Spleen (tissue), 11 donors: ENCODE data around the gene ITGBL1. TPM values are rescaled to one million over a fixed set of nuclear protein-coding genes. Genes with fewer than 3 reads are reported as not detected.

Experiments
- DNase-seq: peaks from one replicate; pipeline ENCODE4 v3.0.0-alpha.2; 2020
- H3K27ac ChIP-seq, 8 donors: fragments of 200-600 bp; sonication (generic) in 7 of 8; 1 replicate in 4 of 8; 2 replicates in 4 of 8; pipeline versions ENCODE4 v1.5.0 to v1.8.0; 2016 to 2021; ENCODE audit warnings: inconsistent platforms in 4 of 8, mild to moderate bottlenecking in 4 of 8, moderate library complexity in 1 of 8
- H3K27me3 ChIP-seq, 7 donors: fragments of 200-600 bp; sonication (generic) in 6 of 7; replicated peaks in 1 of 7; 1 replicate in 4 of 7; 2 replicates in 3 of 7; pipeline versions ENCODE4 v1.5.0 to v1.8.0; 2016 to 2021; ENCODE audit warnings: inconsistent platforms in 3 of 7, mild to moderate bottlenecking in 1 of 7
- H3K36me3 ChIP-seq, 6 donors: fragments of 200-600 bp; sonication (generic) in 5 of 6; 1 replicate in 4 of 6; 2 replicates in 2 of 6; pipeline versions ENCODE4 v1.5.0 to v1.8.0; 2016 to 2021; ENCODE audit warnings: inconsistent platforms in 2 of 6
- H3K4me1 ChIP-seq, 6 donors: fragments of 200-600 bp; sonication (generic) in 5 of 6; 1 replicate in 3 of 6; 2 replicates in 3 of 6; pipeline versions ENCODE4 v1.5.0 to v1.8.0; 2016 to 2021; ENCODE audit warnings: inconsistent platforms in 3 of 6
- H3K4me3 ChIP-seq, 8 donors: fragments of 200-600 bp; sonication (generic) in 7 of 8; 1 replicate in 4 of 8; 2 replicates in 4 of 8; pipeline versions ENCODE4 v1.5.0 to v1.8.0; 2016 to 2021; ENCODE audit warnings: inconsistent platforms in 4 of 8, mild to moderate bottlenecking in 4 of 8, moderate library complexity in 2 of 8
- H3K9me3 ChIP-seq, 8 donors: fragments of 200-600 bp; sonication (generic) in 7 of 8; 1 replicate in 4 of 8; 2 replicates in 4 of 8; pipeline versions ENCODE4 v1.5.0 to v1.8.0; 2016 to 2021; ENCODE audit warnings: inconsistent platforms in 4 of 8
- POLR2A ChIP-seq, 3 donors: fragments of 450-650 bp; IDR thresholded peaks; one replicate each; pipeline ENCODE4 v1.5.1; 2017; ENCODE audit warnings: antibody characterized with exemption in 3 of 3, mild to moderate bottlenecking in 1 of 3
- POLR2AphosphoS5 ChIP-seq, 3 donors: sonication (generic); formaldehyde crosslinking; IDR thresholded peaks; one replicate each; pipeline ENCODE4 v1.5.1; 2017; ENCODE audit warnings: antibody characterized with exemption in 3 of 3
- WGBS, 5 donors: extraction: QIAGEN DNeasy Blood & Tissue Kit in 3 of 5; methylation state at CpG; one replicate each; pipeline versions ENCODE4 v1.1.5 to v1.1.7; 2013 to 2018; 5-methylcytosine and 5-hydroxymethylcytosine counted together
- intact Hi-C: fragments of 100-400 bp; cut with DNase I; formaldehyde crosslinking; loops from one replicate; pipeline ENCODE4 v1.15.0; 2023; ENCODE audit warnings: low total_unique reads
- polyA plus RNA-seq, 3 donors: library from polyadenylated mRNA; stranded (reverse); fragments of 200-250 nt; gene quantifications; one replicate each; pipeline ENCODE4 v1.2.1, GENCODE V29; 2013
- total RNA-seq, 7 donors: library from RNA; depleted of rRNA in 3 of 7; stranded (reverse); fragments of >200 nt in 3 of 7; fragmentation: NEBNext Ultra II Directional in 4 of 7; extraction: Animal tissue kit (Norgen Biotek cat#: 25700) in 4 of 7; gene quantifications; one replicate each; pipeline versions ENCODE4 v1.1.0 to v1.2.1, GENCODE V29; 2016 to 2021
- TF ChIP-seq, protein P1 (sequence below), 11 experiments: fragments of 200-600 bp in 7 of 11; fragments of 450-650 bp in 4 of 11; sonication (generic) in 4 of 11; IDR thresholded peaks in 8 of 11; conservative IDR thresholded peaks in 3 of 11; 1 replicate in 7 of 11; 2 replicates in 4 of 11; pipeline versions ENCODE4 v1.4.0 to v1.8.0; 2016 to 2021; ENCODE audit warnings: antibody characterized with exemption in 11 of 11, inconsistent platforms in 4 of 11, mild to moderate bottlenecking in 1 of 11
- donor health status: healthy with polysubstance abuse.
- donor health status: DM: no; HTN: no; CAD: no; lungs with moderate emphysema.
- donor health status: DM: no; HTN: no; CAD: no.
- donor health status: Bipolar disorder and iron deficiency.
- donor health status: healthy.
- donor health status: DM: no; HTN: no; CAD: no.
- donor health status: DM: yes; HTN: yes; CAD: no.

The ITGBL1 gene
- total and polyA plus RNA-seq, 10 donors: 0.48 to 1.6 (median 0.97) TPM; not detected in 1

DNA sequence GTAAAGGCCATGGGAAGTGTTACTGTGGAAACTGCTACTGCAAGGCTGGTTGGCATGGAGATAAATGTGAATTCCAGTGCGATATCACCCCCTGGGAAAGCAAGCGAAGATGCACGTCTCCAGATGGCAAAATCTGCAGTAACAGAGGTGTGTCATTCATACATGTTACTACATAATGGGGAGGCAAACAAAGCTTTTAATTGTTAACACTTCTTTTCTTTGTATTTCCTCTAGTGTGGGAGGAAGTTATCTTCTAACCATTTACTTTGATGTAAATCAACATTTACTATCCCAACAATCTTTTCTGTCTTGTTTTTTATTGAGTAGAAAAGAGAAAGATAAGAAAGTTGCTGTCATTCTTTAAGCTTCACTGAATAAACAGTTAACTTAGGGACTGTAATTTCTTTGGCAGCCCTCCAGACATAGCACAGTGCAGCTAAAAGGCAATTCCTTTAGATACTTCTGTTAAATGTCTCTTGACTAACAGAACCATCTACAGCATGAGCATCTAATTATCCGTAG is 126.9 kb downstream of the ITGBL1 start:
- 52 to 64% (median 63%) methylated on average over 4 of the region's 4 CpGs for WGBS, 5 donors
- no peak overlapping the region for H3K27ac ChIP-seq
- intact Hi-C loops: no loop called here
- no peak overlapping the region for H3K4me3 ChIP-seq
- TF ChIP-seq POLR2A (IDR thresholded peaks at IDR 0.05): no peak
- TF ChIP-seq, protein P1, sequence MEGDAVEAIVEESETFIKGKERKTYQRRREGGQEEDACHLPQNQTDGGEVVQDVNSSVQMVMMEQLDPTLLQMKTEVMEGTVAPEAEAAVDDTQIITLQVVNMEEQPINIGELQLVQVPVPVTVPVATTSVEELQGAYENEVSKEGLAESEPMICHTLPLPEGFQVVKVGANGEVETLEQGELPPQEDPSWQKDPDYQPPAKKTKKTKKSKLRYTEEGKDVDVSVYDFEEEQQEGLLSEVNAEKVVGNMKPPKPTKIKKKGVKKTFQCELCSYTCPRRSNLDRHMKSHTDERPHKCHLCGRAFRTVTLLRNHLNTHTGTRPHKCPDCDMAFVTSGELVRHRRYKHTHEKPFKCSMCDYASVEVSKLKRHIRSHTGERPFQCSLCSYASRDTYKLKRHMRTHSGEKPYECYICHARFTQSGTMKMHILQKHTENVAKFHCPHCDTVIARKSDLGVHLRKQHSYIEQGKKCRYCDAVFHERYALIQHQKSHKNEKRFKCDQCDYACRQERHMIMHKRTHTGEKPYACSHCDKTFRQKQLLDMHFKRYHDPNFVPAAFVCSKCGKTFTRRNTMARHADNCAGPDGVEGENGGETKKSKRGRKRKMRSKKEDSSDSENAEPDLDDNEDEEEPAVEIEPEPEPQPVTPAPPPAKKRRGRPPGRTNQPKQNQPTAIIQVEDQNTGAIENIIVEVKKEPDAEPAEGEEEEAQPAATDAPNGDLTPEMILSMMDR (IDR thresholded peaks at IDR 0.05 in 8 of 11, conservative IDR thresholded peaks at IDR 0.05 in 3 of 11): no peak
- TF ChIP-seq POLR2AphosphoS5 (IDR thresholded peaks at IDR 0.05): no peak
- no peaks in the 10 kb centered on the region for H3K36me3 ChIP-seq
- no peak for DNase-seq
- no peaks in the 10 kb centered on the region for H3K27me3 ChIP-seq
- H3K4me1 ChIP-seq: no peaks in the 10 kb centered on the region
- no peaks in the 10 kb centered on the region for H3K9me3 ChIP-seq

DNA sequence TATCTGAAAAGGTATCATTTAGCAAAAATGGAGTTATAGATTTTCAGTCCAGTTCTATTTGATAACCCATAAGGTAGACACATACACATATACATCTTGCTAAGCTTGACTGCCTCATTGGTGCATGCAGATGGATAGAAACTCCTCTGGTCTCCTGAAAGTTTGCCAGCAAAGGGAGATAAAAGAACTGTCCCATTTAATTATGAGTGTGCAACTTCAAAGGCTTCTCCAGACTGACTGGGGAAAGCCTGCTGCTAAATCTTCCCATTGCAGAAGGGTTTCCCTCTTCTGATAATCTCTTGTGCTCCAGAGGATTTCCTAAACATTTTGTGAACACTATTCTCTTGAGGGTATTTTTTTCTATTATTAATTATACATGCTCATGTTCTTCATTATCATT is 131.9 kb downstream of the ITGBL1 start:
- H3K9me3 ChIP-seq: no peaks in the 10 kb centered on the region
- no peaks in the 10 kb centered on the region for H3K4me1 ChIP-seq
- no peak overlapping the region for H3K27ac ChIP-seq
- no peaks in the 10 kb centered on the region for H3K36me3 ChIP-seq
- no peak for DNase-seq
- intact Hi-C loops: no loop called here
- H3K4me3 ChIP-seq: no peak overlapping the region
- TF ChIP-seq POLR2A (IDR thresholded peaks at IDR 0.05) (no peak), POLR2AphosphoS5 (IDR thresholded peaks at IDR 0.05) (no peak)
- TF ChIP-seq, protein P1 (IDR thresholded peaks at IDR 0.05 in 8 of 11, conservative IDR thresholded peaks at IDR 0.05 in 3 of 11): no peak
- H3K27me3 ChIP-seq: no peaks in the 10 kb centered on the region

DNA sequence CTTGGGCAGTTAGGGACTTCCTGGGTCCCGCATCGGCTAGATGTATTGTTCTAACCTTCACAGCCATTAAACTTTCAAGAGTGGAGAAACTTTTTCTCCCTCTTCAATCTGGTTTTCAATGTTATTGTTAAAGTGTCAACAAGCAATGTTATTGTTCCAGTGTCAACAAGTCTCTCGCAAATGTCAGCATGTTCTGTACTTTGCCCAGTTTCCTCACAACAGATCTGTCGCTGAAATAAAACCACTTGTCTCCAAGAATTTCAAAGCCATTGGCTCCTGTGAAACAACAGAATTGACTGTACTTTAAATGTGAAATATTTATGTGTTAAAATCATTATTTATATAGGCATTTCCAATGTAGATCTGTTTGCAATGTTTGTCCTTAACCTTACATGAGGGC is 138.0 kb downstream of the ITGBL1 start:
- 84 to 92% (median 89%) methylated on average over 4 of the region's 4 CpGs for WGBS, 5 donors
- H3K27me3 ChIP-seq: no peaks in the 10 kb centered on the region
- no peak overlapping the region for H3K27ac ChIP-seq
- intact Hi-C loops: no loop called here
- no peak for TF ChIP-seq POLR2AphosphoS5 (IDR thresholded peaks at IDR 0.05)
- TF ChIP-seq, protein P1 (IDR thresholded peaks at IDR 0.05 in 8 of 11, conservative IDR thresholded peaks at IDR 0.05 in 3 of 11): no peak
- TF ChIP-seq POLR2A (IDR thresholded peaks at IDR 0.05): no peak
- no peaks in the 10 kb centered on the region for H3K36me3 ChIP-seq
- H3K4me3 ChIP-seq: no peak overlapping the region
- H3K4me1 ChIP-seq: no peaks in the 10 kb centered on the region
- peaks cover 0 to 7% (median 0%) of the 10 kb centered on the region in 8 donors for H3K9me3 ChIP-seq
- no peak for DNase-seq

DNA sequence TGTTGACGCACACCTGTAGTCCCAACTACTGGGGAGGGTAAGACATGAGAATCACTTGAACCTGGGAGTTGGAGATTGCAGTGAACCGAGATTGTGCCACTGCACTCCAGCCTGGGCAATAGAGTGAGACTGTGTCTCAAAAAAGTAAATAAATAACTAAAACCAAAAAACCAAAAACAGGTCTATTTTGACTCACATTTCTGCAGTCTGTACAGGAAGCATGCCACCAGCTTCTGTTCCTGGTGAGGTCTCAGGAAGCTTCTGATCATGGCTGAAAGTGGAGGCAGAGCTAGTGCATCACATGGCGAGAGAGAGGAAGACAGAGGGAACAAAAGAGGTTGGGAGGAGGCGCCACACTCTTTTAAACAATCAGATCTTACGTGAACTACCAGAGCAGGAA is 142.5 kb downstream of the ITGBL1 start:
- TF ChIP-seq POLR2AphosphoS5 (IDR thresholded peaks at IDR 0.05) (no peak), POLR2A (IDR thresholded peaks at IDR 0.05) (no peak)
- TF ChIP-seq, protein P1 (IDR thresholded peaks at IDR 0.05 in 8 of 11, conservative IDR thresholded peaks at IDR 0.05 in 3 of 11): no peak
- H3K36me3 ChIP-seq: no peaks in the 10 kb centered on the region
- H3K27me3 ChIP-seq: no peaks in the 10 kb centered on the region
- intact Hi-C loops: no loop called here
- H3K4me3 ChIP-seq: no peak overlapping the region
- H3K4me1 ChIP-seq: no peaks in the 10 kb centered on the region
- no peak overlapping the region for H3K27ac ChIP-seq
- peaks cover 0 to 7% (median 0%) of the 10 kb centered on the region in 8 donors for H3K9me3 ChIP-seq
- WGBS, 5 donors: 77 to 88% (median 84%) methylated on average over 5 of the region's 5 CpGs
- DNase-seq: no peak
